Mesendoderm (in vitro differentiated cells): ENCODE results near the gene TMEM178B.

Experiments
- DNase-seq: peaks from one replicate; pipeline ENCODE4 v3.0.0; 2013
- H2AK5ac ChIP-seq: 2 replicates; pipeline ENCODE4 v1.6.1; 2013; ENCODE audit warnings: low read length, inconsistent platforms
- H2BK120ac ChIP-seq: 2 replicates; pipeline ENCODE4 v1.6.1; 2013; ENCODE audit warnings: low read depth, mild to moderate bottlenecking, low read length, moderate library complexity, mixed read lengths
- H2BK15ac ChIP-seq: replicated peaks from 2 replicates; pipeline ENCODE4 v1.6.1; 2013; ENCODE audit warnings: low read depth, mild to moderate bottlenecking, moderate library complexity
- H2BK5ac ChIP-seq: 2 replicates; pipeline ENCODE4 v1.6.1; 2013; ENCODE audit warnings: low read length, inconsistent platforms
- H3K18ac ChIP-seq: 2 replicates; pipeline ENCODE4 v1.6.1; 2013; ENCODE audit warnings: mild to moderate bottlenecking, low read length, mixed read lengths
- H3K23ac ChIP-seq: one replicate; pipeline ENCODE4 v1.6.1; 2013; ENCODE audit warnings: low read length
- H3K27ac ChIP-seq: 2 replicates; pipeline ENCODE4 v1.5.1; 2013; ENCODE audit warnings: low read depth, mild to moderate bottlenecking, inconsistent platforms, low read length, moderate library complexity
- H3K27me3 ChIP-seq: 2 replicates; pipeline ENCODE4 v1.6.1; 2013; ENCODE audit warnings: low read length, control low read depth, mild to moderate bottlenecking, inconsistent platforms; ENCODE audit not compliant: insufficient read depth, poor library complexity
- H3K36me3 ChIP-seq: 2 replicates; pipeline ENCODE4 v1.6.1; 2013; ENCODE audit warnings: low read length, inconsistent platforms; ENCODE audit not compliant: control insufficient read depth, insufficient read depth
- H3K4ac ChIP-seq: one replicate; pipeline ENCODE4 v1.6.1; 2013; ENCODE audit warnings: low read depth, mild to moderate bottlenecking, low read length, moderate library complexity
- H3K4me1 ChIP-seq: 2 replicates; pipeline ENCODE4 v1.6.1; 2013; ENCODE audit warnings: low read depth, low read length, inconsistent platforms; ENCODE audit not compliant: control insufficient read depth
- H3K4me2 ChIP-seq: 2 replicates; pipeline ENCODE4 v1.6.1; 2013; ENCODE audit warnings: low read length
- H3K4me3 ChIP-seq: 2 replicates; pipeline ENCODE4 v1.5.1; 2013; ENCODE audit warnings: mild to moderate bottlenecking, low read length
- H3K56ac ChIP-seq: one replicate; pipeline ENCODE4 v1.6.1; 2013; ENCODE audit warnings: low read length
- H3K79me1 ChIP-seq: 2 replicates; pipeline ENCODE4 v1.6.1; 2013; ENCODE audit warnings: low read length, inconsistent platforms
- H3K79me2 ChIP-seq: 2 replicates; pipeline ENCODE4 v1.6.1; 2013; ENCODE audit warnings: mild to moderate bottlenecking, low read length; ENCODE audit not compliant: control insufficient read depth, insufficient read depth
- H3K9ac ChIP-seq: 2 replicates; pipeline ENCODE4 v1.6.1; 2013; ENCODE audit warnings: low read length, inconsistent platforms
- H4K5ac ChIP-seq: one replicate; pipeline ENCODE4 v1.6.1; 2013; ENCODE audit warnings: low read length
- H4K8ac ChIP-seq: one replicate; pipeline ENCODE4 v1.6.1; 2013; ENCODE audit warnings: low read depth, mild to moderate bottlenecking, control low read depth, low read length, moderate library complexity
- WGBS: extraction: QIAGEN DNeasy Blood & Tissue Kit; methylation state at CpG from one replicate; pipeline ENCODE4 v1.1.7; 2013; ENCODE audit warnings: low lambda C conversion rate, missing lambda C conversion rate; ENCODE audit not compliant: insufficient coverage; ENCODE audit errors: extremely low coverage; 5-methylcytosine and 5-hydroxymethylcytosine counted together

Gene TMEM178B

DNA sequence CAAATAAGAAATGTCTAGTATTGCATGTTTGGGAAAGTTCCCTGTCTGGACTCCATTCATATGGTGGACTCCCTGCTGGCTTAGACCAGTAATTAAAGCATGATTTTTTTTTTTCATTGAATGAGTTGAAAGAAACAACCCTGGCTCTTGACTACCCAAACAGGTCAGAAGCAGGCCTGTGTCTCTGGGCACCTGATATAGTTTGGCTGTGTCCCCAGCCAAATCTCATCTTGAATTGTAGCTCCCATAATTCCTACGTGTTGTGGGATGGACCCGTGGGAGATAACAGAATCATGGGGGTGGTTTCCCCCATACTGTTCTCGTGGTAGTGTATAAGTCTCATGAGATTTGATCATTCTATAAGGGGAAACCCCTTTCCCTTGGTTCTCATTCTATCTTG is 206.2 kb downstream of the TMEM178B start:
- Histone ChIP-seq H2BK5ac (no peak overlapping the region), H3K4ac (no peak overlapping the region), H3K4me3 (no peak overlapping the region), H3K79me2 (no peaks in the 10 kb centered on the region), H3K4me2 (no peak overlapping the region), H3K27me3 (no peaks in the 10 kb centered on the region), H2BK120ac (no peak overlapping the region), H3K9ac (no peak overlapping the region), H3K36me3 (no peaks in the 10 kb centered on the region), H3K18ac (no peak overlapping the region), H3K79me1 (no peaks in the 10 kb centered on the region), H4K5ac (no peak overlapping the region), H3K56ac (no peak overlapping the region), H2AK5ac (no peak overlapping the region), H3K23ac (no peak overlapping the region), H3K4me1 (no peaks in the 10 kb centered on the region), H2BK15ac (no peak overlapping the region), H4K8ac (no peak overlapping the region), H3K27ac (no peak overlapping the region)
- WGBS, result no CpG with 5 or more reads among the region's 3 CpGs
- DNase-seq, result no peak

DNA sequence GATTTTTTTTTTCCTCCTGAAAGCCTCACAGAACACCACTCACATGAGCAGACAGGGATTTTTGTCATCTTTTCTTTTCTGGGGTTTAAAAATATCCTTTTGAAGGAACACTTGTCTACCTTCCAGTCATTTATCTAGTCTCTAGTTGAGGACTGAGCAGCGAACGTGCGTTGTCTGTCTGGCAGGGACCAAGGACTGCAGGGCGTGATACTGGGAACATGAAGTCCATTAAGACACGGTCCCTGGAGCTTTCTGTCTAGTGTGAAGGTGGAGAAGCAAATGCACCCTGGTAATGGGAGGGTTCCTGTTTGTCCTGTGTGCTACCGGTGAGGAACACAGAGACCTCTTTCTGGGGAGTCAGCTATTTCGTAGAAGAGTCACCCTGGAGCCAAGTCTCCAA is 207.4 kb downstream of the TMEM178B start:
- Histone ChIP-seq H3K9ac (no peak overlapping the region), H3K4me2 (no peak overlapping the region), H3K4ac (no peak overlapping the region), H3K4me3 (no peak overlapping the region), H3K4me1 (no peaks in the 10 kb centered on the region), H3K23ac (no peak overlapping the region), H3K36me3 (no peaks in the 10 kb centered on the region), H3K27ac (no peak overlapping the region), H3K18ac (no peak overlapping the region), H3K27me3 (no peaks in the 10 kb centered on the region), H2BK5ac (no peak overlapping the region), H4K8ac (no peak overlapping the region), H2BK120ac (no peak overlapping the region), H3K79me1 (no peaks in the 10 kb centered on the region), H2BK15ac (no peak overlapping the region), H2AK5ac (no peak overlapping the region), H3K79me2 (no peaks in the 10 kb centered on the region), H4K5ac (no peak overlapping the region), H3K56ac (no peak overlapping the region)
- no CpG with 5 or more reads among the region's 7 CpGs for WGBS
- no peak for DNase-seq

DNA sequence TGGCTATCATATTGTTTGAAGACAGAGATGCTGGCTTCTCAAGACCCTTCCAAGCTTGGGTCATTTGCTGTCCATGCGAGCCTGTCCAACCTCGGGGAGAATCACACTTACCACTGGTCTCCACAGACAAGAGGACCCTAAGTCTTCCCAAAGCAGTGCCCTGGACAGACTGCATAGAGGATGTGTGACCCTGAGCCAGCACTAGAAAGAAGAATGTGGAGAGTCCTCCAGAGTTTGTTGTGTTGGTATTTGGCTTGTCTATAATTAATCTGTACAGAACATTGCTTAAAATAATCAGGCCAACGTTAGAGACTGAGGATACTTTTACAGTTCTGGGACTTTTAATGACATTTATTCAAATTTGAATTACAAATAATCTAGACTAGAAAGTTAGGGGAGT is 212.7 kb downstream of the TMEM178B start:
- Histone ChIP-seq H2BK120ac (no peak overlapping the region), H2BK15ac (no peak overlapping the region), H3K27ac (no peak overlapping the region), H3K36me3 (no peaks in the 10 kb centered on the region), H3K18ac (no peak overlapping the region), H3K4me2 (no peak overlapping the region), H3K23ac (no peak overlapping the region), H3K79me1 (no peaks in the 10 kb centered on the region), H3K56ac (no peak overlapping the region), H3K4me1 (no peaks in the 10 kb centered on the region), H3K79me2 (no peaks in the 10 kb centered on the region), H3K27me3 (no peaks in the 10 kb centered on the region), H4K5ac (no peak overlapping the region), H2BK5ac (no peak overlapping the region), H3K9ac (no peak overlapping the region), H3K4me3 (no peak overlapping the region), H3K4ac (no peak overlapping the region), H2AK5ac (no peak overlapping the region), H4K8ac (no peak overlapping the region)
- DNase-seq, result no peak
- WGBS, result no CpG with 5 or more reads among the region's 3 CpGs

DNA sequence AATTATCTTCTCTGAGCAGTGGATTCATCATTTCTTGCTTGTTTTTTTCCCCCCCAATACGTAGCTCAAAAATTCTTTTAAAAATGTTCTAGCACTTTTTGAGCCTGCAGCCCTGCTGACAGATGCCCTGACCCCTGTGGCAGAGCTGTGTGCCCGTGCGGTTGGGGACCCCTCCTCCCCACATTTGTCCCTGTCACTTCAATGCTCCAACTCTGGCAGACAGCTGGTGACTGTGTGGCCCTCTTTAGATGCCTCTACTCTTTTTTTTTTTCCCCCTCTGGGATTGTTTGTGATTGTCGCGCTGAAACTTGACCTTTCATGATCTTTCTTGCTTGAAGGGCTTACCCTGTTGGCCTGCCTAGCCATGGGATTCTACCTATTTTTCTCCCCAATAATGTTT is 214.1 kb downstream of the TMEM178B start:
- H3K79me2 ChIP-seq, result no peaks in the 10 kb centered on the region

DNA sequence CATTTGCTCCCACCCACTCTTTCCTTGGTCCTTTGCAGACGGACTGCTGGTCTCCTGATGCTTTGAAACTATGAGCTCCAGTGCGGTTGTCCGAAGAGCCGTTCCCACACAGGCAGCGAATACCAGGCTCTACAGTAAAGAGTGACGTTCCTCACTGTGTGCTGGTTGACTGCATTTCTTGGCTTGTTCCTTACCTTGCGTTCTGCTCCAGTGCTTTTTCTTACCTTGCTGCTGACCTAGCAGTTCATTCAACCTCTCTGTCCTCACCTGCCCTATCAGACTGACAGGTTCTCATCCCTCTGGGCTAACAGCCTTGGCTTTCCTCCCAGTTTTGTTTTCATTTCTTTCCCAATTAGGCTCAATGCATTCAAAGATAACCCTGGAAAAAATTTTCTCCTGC is 214.8 kb downstream of the TMEM178B start:
- no peak overlapping the region for H3K27ac ChIP-seq
- H2BK5ac ChIP-seq, result no peak overlapping the region
- H4K8ac ChIP-seq, result no peak overlapping the region
- no peak overlapping the region for H3K4me3 ChIP-seq
- no peaks in the 10 kb centered on the region for H3K27me3 ChIP-seq
- no peak overlapping the region for H3K18ac ChIP-seq
- WGBS, result no CpG with 5 or more reads among the region's 7 CpGs
- no peaks in the 10 kb centered on the region for H3K4me1 ChIP-seq
- no peaks in the 10 kb centered on the region for H3K79me2 ChIP-seq
- no peaks in the 10 kb centered on the region for H3K36me3 ChIP-seq
- H4K5ac ChIP-seq, result no peak overlapping the region
- H2BK120ac ChIP-seq, result no peak overlapping the region
- no peak overlapping the region for H3K9ac ChIP-seq
- DNase-seq, result no peak
- H2AK5ac ChIP-seq, result no peak overlapping the region
- H3K4me2 ChIP-seq, result no peak overlapping the region
- no peak overlapping the region for H2BK15ac ChIP-seq
- H3K79me1 ChIP-seq, result no peaks in the 10 kb centered on the region
- no peak overlapping the region for H3K4ac ChIP-seq
- H3K56ac ChIP-seq, result no peak overlapping the region
- H3K23ac ChIP-seq, result no peak overlapping the region

More for the DNA sequence above, 214.1 kb downstream of the TMEM178B start:
- Histone ChIP-seq H3K79me1 (no peaks in the 10 kb centered on the region), H3K27me3 (no peaks in the 10 kb centered on the region), H3K23ac (no peak overlapping the region), H3K56ac (no peak overlapping the region), H3K4ac (no peak overlapping the region), H3K27ac (no peak overlapping the region), H3K4me3 (no peak overlapping the region), H4K8ac (no peak overlapping the region), H2BK5ac (no peak overlapping the region), H3K36me3 (no peaks in the 10 kb centered on the region), H2BK15ac (no peak overlapping the region), H3K9ac (no peak overlapping the region), H2BK120ac (no peak overlapping the region), H3K4me1 (no peaks in the 10 kb centered on the region), H3K4me2 (no peak overlapping the region), H4K5ac (no peak overlapping the region), H3K18ac (no peak overlapping the region), H2AK5ac (no peak overlapping the region)
- WGBS, result no CpG with 5 or more reads among the region's 5 CpGs
- DNase-seq, result no peak

DNA sequence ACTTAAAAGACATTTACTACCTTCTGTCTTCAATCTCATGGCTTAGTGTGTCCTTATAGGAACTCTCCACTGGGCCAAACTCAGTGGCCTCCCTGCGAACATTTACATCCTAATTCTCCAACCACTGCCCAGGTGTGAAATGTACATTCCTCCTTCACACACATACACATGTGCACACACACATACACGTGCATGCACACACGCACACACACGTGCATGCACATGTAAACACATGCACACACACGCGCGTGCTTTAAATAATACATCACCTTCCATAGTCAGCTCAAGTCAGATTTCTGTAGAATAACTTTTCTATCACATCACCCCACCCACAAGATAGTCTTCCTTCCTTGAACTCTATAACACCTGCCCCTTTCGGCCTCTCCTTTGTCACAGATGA is 216.5 kb downstream of the TMEM178B start:
- H3K4me2 ChIP-seq, result no peak overlapping the region
- H3K79me2 ChIP-seq, result no peaks in the 10 kb centered on the region
- H3K9ac ChIP-seq, result no peak overlapping the region
- no peak overlapping the region for H2AK5ac ChIP-seq
- WGBS, result no CpG with 5 or more reads among the region's 8 CpGs
- no peak overlapping the region for H3K4ac ChIP-seq
- no peaks in the 10 kb centered on the region for H3K79me1 ChIP-seq
- no peak overlapping the region for H3K23ac ChIP-seq
- no peaks in the 10 kb centered on the region for H3K4me1 ChIP-seq
- no peaks in the 10 kb centered on the region for H3K27me3 ChIP-seq
- H3K4me3 ChIP-seq, result no peak overlapping the region
- H3K36me3 ChIP-seq, result no peaks in the 10 kb centered on the region
- no peak overlapping the region for H3K56ac ChIP-seq
- no peak overlapping the region for H2BK15ac ChIP-seq
- H2BK120ac ChIP-seq, result no peak overlapping the region
- H3K27ac ChIP-seq, result no peak overlapping the region
- H3K18ac ChIP-seq, result no peak overlapping the region
- no peak overlapping the region for H2BK5ac ChIP-seq
- no peak for DNase-seq
- H4K8ac ChIP-seq, result no peak overlapping the region
- no peak overlapping the region for H4K5ac ChIP-seq
